Aorta (tissue), 4 donors: ENCODE measurements around the gene UBE2O. TPM values are rescaled to one million over a fixed set of nuclear protein-coding genes. Genes with fewer than 3 reads are reported as not detected.

ENCODE experiments used
- polyA plus RNA-seq, 2 donors: library from polyadenylated mRNA; stranded (reverse); fragments of 200-250 nt; gene quantifications; one replicate each; pipeline ENCODE4 v1.2.3, GENCODE V29; 2013
- total RNA-seq, 2 donors: library from RNA; stranded (reverse); fragmentation: NEBNext Ultra II Directional; extraction: Animal tissue kit (Norgen Biotek cat#: 25700); gene quantifications; one replicate each; pipeline ENCODE4 v1.2.1, GENCODE V29; 2021
- donor health status: healthy with polysubstance abuse.
- donor health status: Bipolar disorder and iron deficiency.
- donor health status: DM: no; HTN: no; CAD: no.
- donor health status: DM: yes; HTN: yes; CAD: no.

UBE2O gene
- total and polyA plus RNA-seq, 4 donors: 2.5 to 24.7 (median 12.5) TPM

Other genes with a start within 250 kb of the UBE2O start
- 1 to 10 TPM; 1.7 to 2.0 TPM for gene RNF157, start 212.7 kb downstream of the UBE2O start, total RNA-seq
- gene RNF157, start 212.7 kb downstream of the UBE2O start, polyA plus RNA-seq: 1 to 10 TPM in 1 of 2 donors, under 1 TPM in 1; 0.36 to 3.8 TPM
- gene UBALD2, start 187.8 kb downstream of the UBE2O start, total RNA-seq: 10 to 100 TPM; 25.8 to 30.2 TPM
- gene UBALD2, start 187.8 kb downstream of the UBE2O start, polyA plus RNA-seq: 10 to 100 TPM; 23.2 to 27.7 TPM
- gene QRICH2, start 144.9 kb downstream of the UBE2O start, total RNA-seq: 1 to 10 TPM; 3.4 to 4.2 TPM
- gene QRICH2, start 144.9 kb downstream of the UBE2O start, polyA plus RNA-seq: 10 to 100 TPM in 1 of 2 donors, 1 to 10 TPM in 1; 1.4 to 12.8 TPM
- 10 to 100 TPM; 47.2 to 64.4 TPM for gene PRPSAP1, start 99.2 kb downstream of the UBE2O start, total RNA-seq
- 10 to 100 TPM; 29.7 to 45.2 TPM for gene PRPSAP1, start 99.2 kb downstream of the UBE2O start, polyA plus RNA-seq
- gene SPHK1, start 68.5 kb downstream of the UBE2O start, total RNA-seq: 10 to 100 TPM; 22.2 to 24.5 TPM
- gene SPHK1, start 68.5 kb downstream of the UBE2O start, polyA plus RNA-seq: 10 to 100 TPM in 1 of 2 donors, 1 to 10 TPM in 1; 8.6 to 13.9 TPM
- not detected for gene AANAT, start 14.5 kb upstream of the UBE2O start, total RNA-seq
- gene AANAT, start 14.5 kb upstream of the UBE2O start, polyA plus RNA-seq: not detected
- 10 to 100 TPM; 30.9 to 45.0 TPM for gene RHBDF2, start 48.3 kb upstream of the UBE2O start, total RNA-seq
- gene RHBDF2, start 48.3 kb upstream of the UBE2O start, polyA plus RNA-seq: 10 to 100 TPM in 1 of 2 donors, 1 to 10 TPM in 1; 2.6 to 11.0 TPM
- gene CYGB, start 84.6 kb upstream of the UBE2O start, total RNA-seq: 10 to 100 TPM; 22.4 to 26.6 TPM
- gene CYGB, start 84.6 kb upstream of the UBE2O start, polyA plus RNA-seq: 1 to 10 TPM in 1 of 2 donors, under 1 TPM in 1; 0.95 to 2.1 TPM
- 1 to 10 TPM; 1.2 to 8.6 TPM for gene PRCD, start 86.9 kb upstream of the UBE2O start, total RNA-seq
- not detected for gene PRCD, start 86.9 kb upstream of the UBE2O start, polyA plus RNA-seq
- 1 to 10 TPM; 2.5 to 7.6 TPM for gene ST6GALNAC2, start 132.7 kb upstream of the UBE2O start, total RNA-seq
- gene ST6GALNAC2, start 132.7 kb upstream of the UBE2O start, polyA plus RNA-seq: 1 to 10 TPM in 1 of 2 donors, not detected in 1; 2.0 TPM
- gene ST6GALNAC1, start 190.6 kb upstream of the UBE2O start, total RNA-seq: 1 to 10 TPM; 1.1 to 2.3 TPM
- 1 to 10 TPM; 1.6 to 9.4 TPM for gene ST6GALNAC1, start 190.6 kb upstream of the UBE2O start, polyA plus RNA-seq